K562 (cell line): ENCODE results near the gene XRRA1. TPM values are rescaled to one million over a fixed set of nuclear protein-coding genes. Genes with fewer than 3 reads are reported as not detected.

ENCODE experiments used
- ATAC-seq: fragments of 200-7000 bp; cut with Tn5 transposase; 3 replicates; pipeline ENCODE4 v1.9.1; 2020; ENCODE audit warnings: moderate library complexity
- BruUV-seq: library from RNA; stranded (reverse); fragments of 400-500 nt; replicated peaks from 2 replicates; lab custom pipeline; 2021; lab: Mats Ljungman, UMichigan
- CTCF ChIA-PET: fragments of 300-600 bp; formaldehyde crosslinking; extraction: SDS; loops from one replicate; lab custom pipeline; 2021; ENCODE audit warnings: low intra/inter-chr PET ratio; lab: Yijun Ruan, JAX
- POLR2A ChIA-PET: fragments of 300-600, 350-650 bp; sonication (Branson Sonifier 250); formaldehyde crosslinking; extraction: SDS; loops from one replicate; lab custom pipeline; 2021; ENCODE audit warnings: antibody characterized with exemption, inconsistent platforms; lab: Yijun Ruan, JAX
- DNase-seq, 4 experiments: peaks; one replicate each; pipeline versions ENCODE4 v3.0.0 to v3.0.0-alpha.2; 2011 to 2018; ENCODE audit warnings: low spot score in 3 of 4, mixed read lengths in 3 of 4; ENCODE audit errors: extremely low read depth in 1 of 4
- FAIRE-seq: peaks from 2 replicates; lab custom pipeline; 2011; peaks lifted over from hg19 to GRCh38; lab: Jason Lieb, UNC
- H2AFZ ChIP-seq: 2 replicates; pipeline ENCODE4 v1.6.0; 2011; ENCODE audit warnings: low read depth, low read length, control low read depth, inconsistent platforms
- H3K27ac ChIP-seq: fragments of 200-600 bp; 3 replicates; pipeline ENCODE4 v1.8.0; 2011; ENCODE audit warnings: low read depth, mild to moderate bottlenecking, control low read depth, inconsistent platforms, low read length, moderate library complexity, mixed read lengths; ENCODE audit errors: extremely low read depth
- H3K27me3 ChIP-seq, 2 experiments: fragments of 300-600 bp in 1 of 2; 2 replicates in 1 of 2; 3 replicates in 1 of 2; pipeline versions ENCODE4 v1.6.0 to v1.8.0; 2011; ENCODE audit warnings: inconsistent platforms in 2 of 2, low read length in 2 of 2, mild to moderate bottlenecking in 1 of 2, mixed read lengths in 1 of 2, moderate library complexity in 1 of 2; ENCODE audit not compliant: control insufficient read depth in 2 of 2, insufficient read depth in 2 of 2
- H3K36me3 ChIP-seq: fragments of 300-600 bp; 3 replicates; pipeline ENCODE4 v1.8.0; 2011; ENCODE audit warnings: mild to moderate bottlenecking, low read length, inconsistent platforms; ENCODE audit not compliant: control insufficient read depth, insufficient read depth
- H3K4me1 ChIP-seq, 2 experiments: fragments of 200-600 bp in 1 of 2; replicated peaks in 1 of 2; 2 replicates in 1 of 2; 3 replicates in 1 of 2; pipeline versions ENCODE4 v1.5.1 to v1.8.0; 2011; ENCODE audit warnings: inconsistent platforms in 2 of 2, low read length in 2 of 2, mild to moderate bottlenecking in 1 of 2, mixed read lengths in 1 of 2, moderate library complexity in 1 of 2; ENCODE audit not compliant: control insufficient read depth in 2 of 2, insufficient read depth in 2 of 2
- H3K4me2 ChIP-seq: 2 replicates; pipeline ENCODE4 v1.6.1; 2011; ENCODE audit warnings: low read length, control low read depth, inconsistent platforms, mixed read lengths; ENCODE audit not compliant: insufficient read depth
- H3K4me3 ChIP-seq: fragments of 200-600 bp; sonication (generic), shearing (Covaris generic); 2 replicates; pipeline ENCODE4 v1.5.1; 2016; ENCODE audit warnings: control low read depth, inconsistent platforms
- H3K79me2 ChIP-seq: fragments of 200-600 bp; 3 replicates; pipeline ENCODE4 v1.8.0; 2011; ENCODE audit warnings: low read length, inconsistent platforms; ENCODE audit not compliant: control insufficient read depth, insufficient read depth
- H3K9ac ChIP-seq, 2 experiments: 2 replicates each; pipeline versions ENCODE4 v1.6.0 to v1.6.1; 2011; ENCODE audit warnings: low read depth in 2 of 2, low read length in 2 of 2, control low read depth in 1 of 2, inconsistent platforms in 1 of 2, mild to moderate bottlenecking in 1 of 2, mixed read lengths in 1 of 2; ENCODE audit not compliant: insufficient read depth in 1 of 2
- H3K9me1 ChIP-seq: one replicate; pipeline ENCODE4 v1.6.0; 2011; ENCODE audit warnings: inconsistent platforms, mild to moderate bottlenecking, low read length, moderate library complexity; ENCODE audit not compliant: control insufficient read depth, insufficient read depth
- H3K9me3 ChIP-seq: replicated peaks from 2 replicates; pipeline ENCODE4 v1.5.1; 2011; ENCODE audit warnings: low read depth, low read length, inconsistent platforms; ENCODE audit not compliant: control insufficient read depth, insufficient read depth
- H4K20me1 ChIP-seq: replicated peaks from 2 replicates; pipeline ENCODE4 v1.6.1; 2011; ENCODE audit warnings: low read length, inconsistent platforms, mixed read lengths; ENCODE audit not compliant: control insufficient read depth, insufficient read depth
- ELK3 ChIP-seq: fragments of 450-650 bp; formaldehyde crosslinking; IDR thresholded peaks from 2 replicates; pipeline ENCODE4 v1.4.0; 2020; ENCODE audit warnings: mild to moderate bottlenecking
- HINFP ChIP-seq: fragments of 450-650 bp; conservative IDR thresholded peaks from 2 replicates; pipeline ENCODE4 v1.6.1; 2016; ENCODE audit warnings: missing genetic modification characterization, low read depth, mild to moderate bottlenecking, control low read depth, missing compliant biosample characterization
- NFATC3 ChIP-seq: fragments of 450-650 bp; IDR thresholded peaks from 2 replicates; pipeline ENCODE4 v1.6.1; 2017; ENCODE audit warnings: mild to moderate bottlenecking
- NFRKB ChIP-seq: fragments of 450-650 bp; IDR thresholded peaks from 2 replicates; pipeline ENCODE4 v1.6.1; 2016; ENCODE audit warnings: low read depth
- POLR2AphosphoS2 ChIP-seq: IDR thresholded peaks from 2 replicates; pipeline ENCODE4 v1.6.1; 2012; ENCODE audit warnings: low read length, improper control_type of control experiment
- POLR2AphosphoS5 ChIP-seq: IDR thresholded peaks from 2 replicates; pipeline ENCODE4 v1.6.1; 2011; ENCODE audit warnings: mild to moderate bottlenecking, low read depth, low read length, moderate library complexity; ENCODE audit not compliant: control insufficient read depth, insufficient read depth
- SMAD2 ChIP-seq: fragments of 150-350 bp; IDR thresholded peaks from 2 replicates; pipeline ENCODE4 v1.6.1; 2014; ENCODE audit warnings: low read depth, mild to moderate bottlenecking, low read length
- ZBTB2 ChIP-seq: fragments of 450-650 bp; IDR thresholded peaks from 2 replicates; pipeline ENCODE4 v1.6.1; 2016; ENCODE audit warnings: antibody characterized with exemption
- ZFP36 ChIP-seq: fragments of 150-350 bp; IDR thresholded peaks from 2 replicates; pipeline ENCODE4 v1.6.1; 2018; ENCODE audit warnings: low read length, low read depth; ENCODE audit not compliant: partially characterized antibody
- ZNF76 ChIP-seq: fragments of 250-450 bp; sonication (Bioruptor Pico); IDR thresholded peaks from 2 replicates; pipeline ENCODE4 v1.4.0; 2020; ENCODE audit warnings: mild to moderate bottlenecking, moderate library complexity, borderline replicate concordance
- WGBS: fragments of 100-300 bp; shearing (Covaris generic); methylation state at CpG from one replicate; pipeline ENCODE4 v1.1.6; 2016; ENCODE audit warnings: low coverage, mixed read lengths; ENCODE audit not compliant: insufficient coverage; ENCODE audit errors: missing lambda C conversion rate; 5-methylcytosine and 5-hydroxymethylcytosine counted together
- in situ Hi-C: fragments of 300-500 bp; cut with MboI; formaldehyde crosslinking; loops from 4 replicates; pipeline ENCODE4 v1.15.0; 2018; ENCODE audit warnings: inconsistent platforms, mixed read lengths
- intact Hi-C: fragments of 100-400 bp; cut with micrococcal nuclease; formaldehyde crosslinking; loops from 2 replicates; pipeline ENCODE4 v1.14.2; 2022
- polyA plus RNA-seq, 8 experiments: library from polyadenylated mRNA; depleted of rRNA in 4 of 8; stranded (reverse) in 5 of 8; unstranded in 3 of 8; fragments of >200 nt; fragmentation: Nextera tagmentation in 2 of 8; fragmentation: Illumina TruSeq in 1 of 8; extraction: Ambion mirVana in 2 of 8; extraction: Trizol in 1 of 8; gene quantifications; 2 replicates each; pipeline versions ENCODE4 v1.2.1 to v1.2.3, GENCODE V29; 2011 to 2014; ENCODE audit warnings: inconsistent platforms in 1 of 8, missing spikeins in 1 of 8
- total RNA-seq, 7 experiments: library from RNA; depleted of rRNA in 6 of 7; stranded (reverse); fragments of >200 nt in 6 of 7; fragmentation: Illumina TruSeq in 2 of 7; extraction: Trizol in 2 of 7; gene quantifications; 2 replicates each; pipeline versions ENCODE4 v1.2.1 to v1.2.3, GENCODE V29; 2011 to 2021; ENCODE audit warnings: low replicate concordance in 1 of 7

XRRA1 gene
- total and polyA plus RNA-seq, 9 of the 15 experiments (the other 6 are each of a cell fraction or from before 2014, with no cell fraction given), result 5.0 to 22.5 (median 16.0) TPM

GRCh38 chr11:74847395-74847794 is 101.5 kb downstream of the XRRA1 start:
- POLR2A ChIA-PET, result interaction anchor here (0.7 kb wide), 1 partner anchor 50 kb away, joined by 3 read pairs; no protein-coding TSS in a partner anchor
- CTCF ChIA-PET, result no interaction called here
- Histone ChIP-seq H2AFZ (no peak overlapping the region), H3K4me1 (peaks cover 0 to 3% of the 10 kb centered on the region in 2 experiments; a peak in 1 of 5 replicates), H3K9ac (no peak overlapping the region), H4K20me1 (no peaks in the 10 kb centered on the region), H3K36me3 (peaks cover 83% of the 10 kb centered on the region; the same call in 2 of the 3 replicates), H3K27ac (no peak overlapping the region), H3K27me3 (no peaks in the 10 kb centered on the region), H3K4me3 (no peak overlapping the region), H3K9me1 (no peaks in the 10 kb centered on the region), H3K79me2 (no peaks in the 10 kb centered on the region)
- DNase-seq (no peak), FAIRE-seq (no peak)
- intact Hi-C loops (no loop called here), in situ Hi-C loops (no loop called here)
- TF ChIP-seq ZFP36 (peak; percentile 82), NFATC3 (no peak), NFRKB (no peak)
- TF ChIP-seq, all 486 proteins: peak for 1
- Histone ChIP-seq H3K4me2 (no peak overlapping the region), H3K9me3 (no peaks in the 10 kb centered on the region)
- no peak for ATAC-seq
- WGBS, result 64% methylated on average over 1 of the region's 1 CpG
- BruUV-seq, result no TSS peak

- POLR2A ChIA-PET, result no interaction called here
- H3K79me2 ChIP-seq, result no peaks in the 10 kb centered on the region
- 73% methylated on average over 2 of the region's 2 CpGs for WGBS
- no peaks in the 10 kb centered on the region for H3K27me3 ChIP-seq
- H3K9me1 ChIP-seq, result no peaks in the 10 kb centered on the region
- no TSS peak for BruUV-seq
- FAIRE-seq (no peak), DNase-seq (no peak), ATAC-seq (no peak)
- H3K9me3 ChIP-seq, result no peaks in the 10 kb centered on the region
- peaks cover 0 to 3% of the 10 kb centered on the region in 2 experiments; a peak in 1 of 5 replicates for H3K4me1 ChIP-seq
- H3K36me3 ChIP-seq, result peaks cover 83% of the 10 kb centered on the region; the same call in 2 of the 3 replicates
- H3K9ac ChIP-seq, result no peak overlapping the region
- in situ Hi-C loops (no loop called here), intact Hi-C loops (no loop called here)
- H3K4me2 ChIP-seq, result no peak overlapping the region
- CTCF ChIA-PET, result no interaction called here
- H2AFZ ChIP-seq, result no peak overlapping the region
- no peak overlapping the region for H3K27ac ChIP-seq
- no peak overlapping the region for H3K4me3 ChIP-seq
- no peaks in the 10 kb centered on the region for H4K20me1 ChIP-seq
- no peak for TF ChIP-seq HINFP (tag)
- TF ChIP-seq ELK3 (CRISPR knock-in tag), result no peak
- no peak for TF ChIP-seq ZBTB2
- TF ChIP-seq POLR2AphosphoS2, result no peak
- TF ChIP-seq SMAD2, result no peak
- TF ChIP-seq ZNF76 (CRISPR knock-in tag), result no peak
- no peak for TF ChIP-seq POLR2AphosphoS5
Measured at GRCh38 chr11:74846770-74847169, 102.1 kb downstream of the XRRA1 start.
